Activated T-cell treated with anti-CD3 and anti-CD28 coated beads for 1 hour (primary cell): Measurements from ENCODE around the gene DET1.
"Not testable (repeated sequence)": the region's sequence is repeated elsewhere in the genome, so short reads cannot be mapped to it uniquely, and the experiment has no call there.

Experiments used
- DNase-seq: peaks from one replicate; pipeline ENCODE4 v3.0.0-alpha.2; 2020; ENCODE audit warnings: low read depth

DET1 gene

GRCh38 chr15:88493844-88494243 lies 52.6 kb downstream of the DET1 start:
- DNase-seq = no peak

GRCh38 chr15:88491158-88491557 lies 55.3 kb downstream of the DET1 start:
- no peak for DNase-seq

- DNase-seq = no peak
Observed at GRCh38 chr15:88490036-88490435, 56.4 kb downstream of the DET1 start.

GRCh38 chr15:88489321-88489720 lies 57.2 kb downstream of the DET1 start:
- no peak for DNase-seq

GRCh38 chr15:88487796-88488523 lies 58.5 kb downstream of the DET1 start:
- DNase-seq = no peak

- DNase-seq = no peak
Observed at GRCh38 chr15:88487178-88487795, 59.2 kb downstream of the DET1 start.

- DNase-seq = no peak
Observed at GRCh38 chr15:88484682-88485331, 61.7 kb downstream of the DET1 start.

- no peak for DNase-seq
Observed at GRCh38 chr15:88482263-88482662, 64.2 kb downstream of the DET1 start.

- DNase-seq = no peak
Observed at GRCh38 chr15:88480981-88481380, 65.5 kb downstream of the DET1 start.

- DNase-seq = no peak
Observed at GRCh38 chr15:88479169-88479568, 67.3 kb downstream of the DET1 start.

GRCh38 chr15:88477904-88478303 lies 68.6 kb downstream of the DET1 start:
- no peak for DNase-seq

GRCh38 chr15:88477126-88477525 lies 69.4 kb downstream of the DET1 start:
- no peak for DNase-seq

GRCh38 chr15:88476635-88477060 lies 69.8 kb downstream of the DET1 start:
- DNase-seq = no peak

- not testable (repeated sequence) for DNase-seq
Observed at GRCh38 chr15:88473661-88474293, 72.7 kb downstream of the DET1 start.

GRCh38 chr15:88472225-88472624 lies 74.3 kb downstream of the DET1 start:
- DNase-seq = no peak

- no peak for DNase-seq
Observed at GRCh38 chr15:88470625-88471372, 75.7 kb downstream of the DET1 start.

- no peak for DNase-seq
Observed at GRCh38 chr15:88469321-88469720, 77.2 kb downstream of the DET1 start.

GRCh38 chr15:88468721-88469120 lies 77.8 kb downstream of the DET1 start:
- DNase-seq = not testable (repeated sequence)

GRCh38 chr15:88467935-88468528 lies 78.4 kb downstream of the DET1 start:
- no peak for DNase-seq

GRCh38 chr15:88467073-88467934 lies 79.2 kb downstream of the DET1 start, which contains the start of the genes MRPL46 and MRPS11:
Gene MRPL46 (minus strand): TSS chr15:88467388. CDS start chr15:88467377, 11 bp downstream.
Gene MRPS11 (plus strand): TSS chr15:88467708. CDS start chr15:88467718, 10 bp downstream.
- peak; percentile 91 for DNase-seq
